ENCODE data around the gene TMEM18.

The TMEM18 gene

GRCh38 chr2:633371-633770, 43.8 kb downstream of the TMEM18 start:
- no peak for DNase-seq

- DNase-seq, result no peak
Measured at GRCh38 chr2:632471-632870, 44.7 kb downstream of the TMEM18 start.

- DNase-seq, result no peak
Measured at GRCh38 chr2:631741-632140, 45.5 kb downstream of the TMEM18 start.

- no peak for DNase-seq
Measured at GRCh38 chr2:630451-631320, 46.5 kb downstream of the TMEM18 start.

GRCh38 chr2:629961-630360, 47.2 kb downstream of the TMEM18 start:
- no peak for DNase-seq

- DNase-seq, result no peak
Measured at GRCh38 chr2:628651-629050, 48.6 kb downstream of the TMEM18 start.

GRCh38 chr2:627926-628560, 49.2 kb downstream of the TMEM18 start:
- no peak for DNase-seq

- DNase-seq, result no peak
Measured at GRCh38 chr2:627340-627709, 49.9 kb downstream of the TMEM18 start.

GRCh38 chr2:626491-627339, 50.5 kb downstream of the TMEM18 start:
- DNase-seq, result no peak

- DNase-seq, result no peak
Measured at GRCh38 chr2:625415-626333, 51.5 kb downstream of the TMEM18 start.

GRCh38 chr2:624551-625347, 52.5 kb downstream of the TMEM18 start:
- no peak for DNase-seq

GRCh38 chr2:624096-624495, 53.1 kb downstream of the TMEM18 start:
- DNase-seq, result no peak

- no peak for DNase-seq
Measured at GRCh38 chr2:623130-623922, 53.9 kb downstream of the TMEM18 start.

GRCh38 chr2:622357-622756, 54.8 kb downstream of the TMEM18 start:
- no peak for DNase-seq

GRCh38 chr2:621303-622099, 55.7 kb downstream of the TMEM18 start:
- DNase-seq, result no peak

GRCh38 chr2:620471-621302, 56.5 kb downstream of the TMEM18 start:
- DNase-seq, result no peak

- DNase-seq, result no peak
Measured at GRCh38 chr2:620004-620403, 57.2 kb downstream of the TMEM18 start.

GRCh38 chr2:618422-618990, 58.7 kb downstream of the TMEM18 start:
- DNase-seq, result no peak

- no peak for DNase-seq
Measured at GRCh38 chr2:618005-618404, 59.2 kb downstream of the TMEM18 start.
